Dendritic cell treated with granulocyte-macrophage colony-stimulating factor and Interleukin-4, amounts not matched to agents 40 ng/mL and 50 ng/mL, for 4 days (primary cell): ENCODE data around the gene UBAP2.
"Not testable (repeated sequence)": the region's sequence is repeated elsewhere in the genome, so short reads cannot be mapped to it uniquely, and the experiment has no call there.

Experiments
- H3K27ac Mint-ChIP-seq: one replicate; pipeline ENCODE4 v1.8.0; 2022; ENCODE audit warnings: mild to moderate bottlenecking, mixed read lengths
- H3K27me3 Mint-ChIP-seq: one replicate; pipeline ENCODE4 v1.8.0; 2022; ENCODE audit warnings: mild to moderate bottlenecking, mixed read lengths
- H3K36me3 Mint-ChIP-seq: one replicate; pipeline ENCODE4 v1.8.0; 2022; ENCODE audit warnings: low read depth, mixed read lengths
- H3K4me1 Mint-ChIP-seq: one replicate; pipeline ENCODE4 v1.8.0; 2022; ENCODE audit warnings: low read depth, mixed read lengths
- H3K4me3 Mint-ChIP-seq: one replicate; pipeline ENCODE4 v1.8.0; 2022; ENCODE audit warnings: mild to moderate bottlenecking, moderate library complexity, mixed read lengths
- H3K9me3 Mint-ChIP-seq: one replicate; pipeline ENCODE4 v1.8.0; 2022; ENCODE audit warnings: mixed read lengths
- intact Hi-C: fragments of 100-400 bp; cut with micrococcal nuclease; formaldehyde crosslinking; loops from one replicate; pipeline ENCODE4 v1.15.0; 2022

UBAP2 gene

GRCh38 chr9:33988219-33988890, 60.3 kb downstream of the UBAP2 start:
- Mint-ChIP-seq H3K36me3 (peaks cover 65% of the 10 kb centered on the region), H3K27ac (no peak overlapping the region), H3K4me3 (no peak overlapping the region), H3K27me3 (no peaks in the 10 kb centered on the region), H3K4me1 (no peaks in the 10 kb centered on the region), H3K9me3 (no peaks in the 10 kb centered on the region)
- intact Hi-C loops: no loop called here

GRCh38 chr9:33976414-33976813, 72.3 kb downstream of the UBAP2 start:
- H3K27ac Mint-ChIP-seq: no peak overlapping the region
- no peak overlapping the region for H3K4me3 Mint-ChIP-seq
- H3K9me3 Mint-ChIP-seq: no peaks in the 10 kb centered on the region
- intact Hi-C loops: no loop called here
- peaks cover 67% of the 10 kb centered on the region for H3K36me3 Mint-ChIP-seq
- H3K27me3 Mint-ChIP-seq: no peaks in the 10 kb centered on the region
- H3K4me1 Mint-ChIP-seq: no peaks in the 10 kb centered on the region

- Mint-ChIP-seq H3K9me3 (no peaks in the 10 kb centered on the region), H3K36me3 (peaks cover 67% of the 10 kb centered on the region), H3K4me1 (no peaks in the 10 kb centered on the region), H3K27me3 (no peaks in the 10 kb centered on the region), H3K4me3 (no peak overlapping the region), H3K27ac (no peak overlapping the region)
- intact Hi-C loops: no loop called here
Measured at GRCh38 chr9:33972698-33973097, 76.0 kb downstream of the UBAP2 start.

- intact Hi-C loops: no loop called here
- H3K9me3 Mint-ChIP-seq: no peaks in the 10 kb centered on the region
- H3K4me1 Mint-ChIP-seq: no peaks in the 10 kb centered on the region
- no peak overlapping the region for H3K4me3 Mint-ChIP-seq
- H3K36me3 Mint-ChIP-seq: peaks cover 43% of the 10 kb centered on the region
- no peaks in the 10 kb centered on the region for H3K27me3 Mint-ChIP-seq
- no peak overlapping the region for H3K27ac Mint-ChIP-seq
Measured at GRCh38 chr9:33964086-33964768, 84.5 kb downstream of the UBAP2 start.

DNA sequence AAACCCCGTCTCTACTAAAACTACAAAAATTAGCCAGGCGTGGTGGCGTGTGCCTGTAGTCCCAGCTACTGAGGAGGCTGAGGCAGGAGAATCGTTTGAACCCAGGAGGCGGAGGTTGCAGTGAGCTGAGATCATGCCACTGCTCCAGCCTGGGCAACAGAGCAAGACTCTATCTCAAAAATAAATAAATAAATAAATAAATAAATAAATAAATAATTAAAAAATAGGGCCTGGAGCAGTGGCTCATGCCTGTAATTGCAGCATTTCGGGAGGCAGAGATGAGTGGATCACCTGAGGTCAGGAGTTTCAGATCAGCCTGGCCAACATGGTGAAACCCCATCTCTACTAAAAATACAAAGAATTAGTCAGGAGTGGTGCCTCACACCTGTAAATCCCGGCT, 86.2 kb downstream of the UBAP2 start:
- H3K27me3 Mint-ChIP-seq, H3K9me3 Mint-ChIP-seq, H3K27ac Mint-ChIP-seq, intact Hi-C loops, H3K4me3 Mint-ChIP-seq, H3K4me1 Mint-ChIP-seq: not testable (repeated sequence)
- peaks cover 46% of the 10 kb centered on the region for H3K36me3 Mint-ChIP-seq

DNA sequence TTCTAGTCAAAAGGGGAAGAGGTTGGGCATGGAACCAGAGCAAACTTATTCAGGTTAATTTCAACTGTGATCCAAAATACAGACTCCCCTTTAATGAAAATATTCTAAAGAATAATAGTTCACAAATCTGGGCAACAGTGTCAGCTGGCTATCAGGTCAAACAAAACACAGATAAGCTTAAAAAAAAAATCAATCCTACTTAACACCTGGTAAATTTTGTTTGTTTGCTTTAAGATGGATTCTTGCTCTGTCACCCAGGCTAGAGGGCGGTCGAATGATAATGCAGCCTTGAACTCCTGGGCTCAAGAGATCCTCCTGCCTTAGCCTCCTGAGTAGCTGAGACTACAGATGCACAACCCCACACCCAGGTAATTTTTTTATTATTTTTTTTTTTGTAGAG, 89.0 kb downstream of the UBAP2 start:
- Mint-ChIP-seq H3K4me1 (no peaks in the 10 kb centered on the region), H3K27me3 (no peaks in the 10 kb centered on the region), H3K9me3 (no peaks in the 10 kb centered on the region), H3K36me3 (peaks cover 65% of the 10 kb centered on the region), H3K4me3 (no peak overlapping the region), H3K27ac (no peak overlapping the region)
- intact Hi-C loops: no loop called here

DNA sequence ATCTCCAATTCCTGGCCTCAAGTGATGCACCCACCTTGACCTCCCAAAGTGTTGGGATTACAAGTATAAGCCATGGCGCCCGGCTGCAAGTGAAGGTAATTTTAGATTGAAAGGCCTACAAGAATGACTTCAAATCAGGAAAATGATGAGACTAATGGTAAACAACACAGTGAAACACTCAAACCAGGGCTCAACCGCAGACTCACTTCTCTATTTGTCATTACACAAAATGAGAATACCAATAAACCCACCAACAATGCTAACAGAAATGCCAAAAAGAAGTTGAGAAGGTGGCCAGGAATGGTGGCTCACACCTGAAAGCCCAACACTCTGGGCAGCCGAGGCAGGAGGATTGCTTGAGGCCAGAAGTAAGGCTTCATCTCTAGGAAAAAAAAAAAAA, 92.1 kb downstream of the UBAP2 start:
- H3K4me1 Mint-ChIP-seq: peaks cover 11% of the 10 kb centered on the region
- H3K36me3 Mint-ChIP-seq: peaks cover 64% of the 10 kb centered on the region

DNA sequence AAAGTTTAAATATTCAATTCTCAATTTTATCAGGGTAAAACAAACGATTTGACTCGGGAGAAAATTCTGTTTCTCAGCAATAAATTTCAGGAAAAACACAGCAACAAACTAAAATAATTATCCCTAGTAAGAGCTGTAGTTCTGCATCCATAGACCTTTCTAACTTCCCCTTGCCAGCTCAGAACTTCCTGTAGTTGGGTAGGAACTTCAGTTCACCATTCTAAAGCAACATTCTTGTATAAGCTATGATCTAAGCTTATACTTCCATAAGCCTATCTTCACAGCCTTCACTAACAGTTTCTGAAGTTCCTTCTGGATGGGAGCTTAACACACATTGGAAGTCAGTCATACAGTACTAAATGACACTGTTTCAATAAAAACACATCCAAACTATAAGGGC, 96.6 kb downstream of the UBAP2 start:
- peaks cover 69% of the 10 kb centered on the region for H3K36me3 Mint-ChIP-seq
- intact Hi-C loops: no loop called here
- peak overlapping the region; percentile 66 for H3K27ac Mint-ChIP-seq

More for the DNA sequence above, 92.1 kb downstream of the UBAP2 start:
- H3K27me3 Mint-ChIP-seq: no peaks in the 10 kb centered on the region
- H3K9me3 Mint-ChIP-seq: no peaks in the 10 kb centered on the region
- no peak overlapping the region for H3K27ac Mint-ChIP-seq
- intact Hi-C loops: no loop called here
- H3K4me3 Mint-ChIP-seq: no peak overlapping the region

DNA sequence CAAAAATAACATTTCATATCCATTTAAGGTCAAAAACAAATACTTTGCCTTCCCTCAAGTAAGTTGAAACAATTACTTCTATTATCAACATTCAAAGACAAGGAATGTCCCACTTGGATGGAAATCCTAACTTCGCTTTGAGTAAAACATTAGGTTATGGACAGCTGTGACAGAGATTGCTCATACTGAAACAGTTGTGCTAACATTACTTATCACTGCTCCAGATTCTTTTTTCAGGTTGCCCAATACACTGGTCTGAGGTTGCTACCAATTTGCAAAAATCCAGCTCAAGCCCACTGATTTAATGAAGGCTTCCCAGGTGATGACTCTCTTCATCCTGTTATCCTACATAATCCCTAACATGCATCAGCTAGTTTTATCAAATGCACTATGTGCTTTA, 98.3 kb downstream of the UBAP2 start:
- no peak overlapping the region for H3K4me3 Mint-ChIP-seq
- no peaks in the 10 kb centered on the region for H3K9me3 Mint-ChIP-seq
- no peaks in the 10 kb centered on the region for H3K27me3 Mint-ChIP-seq
- intact Hi-C loops: no loop called here
- peaks cover 13% of the 10 kb centered on the region for H3K4me1 Mint-ChIP-seq
- no peak overlapping the region for H3K27ac Mint-ChIP-seq
- H3K36me3 Mint-ChIP-seq: peaks cover 62% of the 10 kb centered on the region

More for the DNA sequence above, 96.6 kb downstream of the UBAP2 start:
- Mint-ChIP-seq H3K27me3 (no peaks in the 10 kb centered on the region), H3K4me3 (no peak overlapping the region), H3K4me1 (peaks cover 13% of the 10 kb centered on the region), H3K9me3 (no peaks in the 10 kb centered on the region)

GRCh38 chr9:33946779-33947535, 101.7 kb downstream of the UBAP2 start:
- no peaks in the 10 kb centered on the region for H3K9me3 Mint-ChIP-seq

GRCh38 chr9:33943389-33943788, 105.3 kb downstream of the UBAP2 start:
- Mint-ChIP-seq H3K9me3 (no peaks in the 10 kb centered on the region), H3K36me3 (peaks cover 72% of the 10 kb centered on the region), H3K27me3 (no peaks in the 10 kb centered on the region), H3K27ac (no peak overlapping the region), H3K4me3 (no peak overlapping the region), H3K4me1 (no peaks in the 10 kb centered on the region)
- intact Hi-C loops: no loop called here

More at GRCh38 chr9:33946779-33947535, 101.7 kb downstream of the UBAP2 start:
- no peak overlapping the region for H3K27ac Mint-ChIP-seq
- H3K4me1 Mint-ChIP-seq: peaks cover 6% of the 10 kb centered on the region
- H3K27me3 Mint-ChIP-seq: no peaks in the 10 kb centered on the region
- H3K36me3 Mint-ChIP-seq: peaks cover 69% of the 10 kb centered on the region
- H3K4me3 Mint-ChIP-seq: no peak overlapping the region
- intact Hi-C loops: no loop called here

DNA sequence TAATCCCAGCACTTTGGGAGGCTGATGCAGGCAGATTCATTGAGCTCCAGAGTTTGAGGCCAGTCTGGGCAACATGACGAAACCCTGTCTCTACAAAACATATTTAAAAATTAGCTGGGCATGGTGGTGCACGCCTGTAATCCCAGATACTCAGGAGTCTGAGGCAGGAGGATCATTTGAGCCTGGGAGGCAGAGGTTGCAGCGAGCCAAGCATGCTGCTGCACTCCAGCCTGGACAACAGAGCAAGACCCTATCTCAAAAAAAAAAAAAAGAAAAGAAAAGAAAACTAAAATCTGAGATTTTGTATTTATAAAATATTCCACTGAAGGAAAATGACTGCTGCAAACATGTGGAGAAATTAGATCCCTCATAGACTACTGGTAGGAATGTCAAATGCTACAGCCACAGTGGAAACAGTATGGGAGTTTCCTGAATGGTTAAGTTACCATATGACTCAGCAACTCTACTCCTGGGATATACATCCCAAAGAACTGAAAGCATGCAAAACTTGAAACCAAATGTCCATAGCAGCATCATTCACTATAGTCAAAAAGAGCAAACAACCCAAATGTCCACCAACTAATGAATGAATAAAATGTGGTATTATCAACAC, 106.1 kb downstream of the UBAP2 start:
- intact Hi-C loops: no loop called here
- Mint-ChIP-seq H3K9me3 (no peaks in the 10 kb centered on the region), H3K27ac (no peak overlapping the region), H3K4me1 (no peaks in the 10 kb centered on the region), H3K4me3 (no peak overlapping the region), H3K36me3 (peaks cover 71% of the 10 kb centered on the region), H3K27me3 (no peaks in the 10 kb centered on the region)

GRCh38 chr9:33939924-33940874, 108.5 kb downstream of the UBAP2 start:
- peaks cover 80% of the 10 kb centered on the region for H3K36me3 Mint-ChIP-seq
- H3K27me3 Mint-ChIP-seq: no peaks in the 10 kb centered on the region
- H3K9me3 Mint-ChIP-seq: no peaks in the 10 kb centered on the region
- no peak overlapping the region for H3K4me3 Mint-ChIP-seq
- no peak overlapping the region for H3K27ac Mint-ChIP-seq
- intact Hi-C loops: no loop called here
- no peaks in the 10 kb centered on the region for H3K4me1 Mint-ChIP-seq
